Fibroblast of skin of right biceps (primary cell): ENCODE results near the gene SLC13A3.
"Not testable (repeated sequence)": the region's sequence is repeated elsewhere in the genome, so short reads cannot be mapped to it uniquely, and the experiment has no call there.

ENCODE experiments used
- DNase-seq: peaks from one replicate; pipeline ENCODE4 v3.0.0-alpha.2; 2013

Gene SLC13A3

GRCh38 chr20:46680684-46681031 lies 29.4 kb upstream of the SLC13A3 start:
- no peak for DNase-seq

- no peak for DNase-seq
Measured at GRCh38 chr20:46678516-46678915, 27.3 kb upstream of the SLC13A3 start.

GRCh38 chr20:46677608-46678007 lies 26.3 kb upstream of the SLC13A3 start:
- DNase-seq: no peak

GRCh38 chr20:46676649-46677316 lies 25.5 kb upstream of the SLC13A3 start:
- DNase-seq: not testable (repeated sequence)

GRCh38 chr20:46674253-46675083 lies 23.2 kb upstream of the SLC13A3 start:
- peak; percentile 13 for DNase-seq

GRCh38 chr20:46673394-46674252 lies 22.4 kb upstream of the SLC13A3 start:
- DNase-seq: no peak

- DNase-seq: no peak
Measured at GRCh38 chr20:46672543-46673148, 21.4 kb upstream of the SLC13A3 start.

GRCh38 chr20:46671866-46672542 lies 20.7 kb upstream of the SLC13A3 start:
- DNase-seq: no peak

- DNase-seq: no peak
Measured at GRCh38 chr20:46670585-46671584, 19.6 kb upstream of the SLC13A3 start.

GRCh38 chr20:46670228-46670584 lies 18.9 kb upstream of the SLC13A3 start:
- DNase-seq: no peak

- DNase-seq: no peak
Measured at GRCh38 chr20:46666818-46667515, 15.7 kb upstream of the SLC13A3 start.

GRCh38 chr20:46666306-46666705 lies 15.0 kb upstream of the SLC13A3 start:
- DNase-seq: no peak

- no peak for DNase-seq
Measured at GRCh38 chr20:46665602-46666001, 14.3 kb upstream of the SLC13A3 start.

- no peak for DNase-seq
Measured at GRCh38 chr20:46663531-46663930, 12.3 kb upstream of the SLC13A3 start.

- DNase-seq: no peak
Measured at GRCh38 chr20:46661659-46662058, 10.4 kb upstream of the SLC13A3 start.

- no peak for DNase-seq
Measured at GRCh38 chr20:46660487-46660886, 9.2 kb upstream of the SLC13A3 start.

- DNase-seq: no peak
Measured at GRCh38 chr20:46657618-46658017, 6.4 kb upstream of the SLC13A3 start.

- no peak for DNase-seq
Measured at GRCh38 chr20:46657137-46657536, 5.9 kb upstream of the SLC13A3 start.

GRCh38 chr20:46652699-46653098 lies 1.4 kb upstream of the SLC13A3 start:
- peak; percentile 10 for DNase-seq

GRCh38 chr20:46650575-46651090 lies 626 bp downstream of the SLC13A3 start:
- no peak for DNase-seq
